HG02981 (cell line): Measurements from ENCODE around the gene RYR3.

Experiments
- ATAC-seq: cut with Tn5 transposase; IDR thresholded peaks from one replicate; pipeline ENCODE4 v1.9.1; 2021; ENCODE audit warnings: mild to moderate bottlenecking, moderate library complexity; ENCODE audit not compliant: unreplicated experiment

RYR3 gene

GRCh38 chr15:33310481-33311311, at the start of gene RYR3:
TSS of gene RYR3 (plus strand) at chr15:33310967. CDS start at chr15:33311046, 79 bp downstream.
- ATAC-seq, result no peak

GRCh38 chr15:33262306-33262705, 48.5 kb upstream of the RYR3 start:
- no peak for ATAC-seq

- ATAC-seq, result no peak
Observed at GRCh38 chr15:33277689-33278088, 33.1 kb upstream of the RYR3 start.

- no peak for ATAC-seq
Observed at GRCh38 chr15:33278816-33279612, 31.8 kb upstream of the RYR3 start.

- ATAC-seq, result no peak
Observed at GRCh38 chr15:33279613-33280205, 31.1 kb upstream of the RYR3 start.

- ATAC-seq, result no peak
Observed at GRCh38 chr15:33282226-33283020, 28.3 kb upstream of the RYR3 start.

GRCh38 chr15:33283576-33283975, 27.2 kb upstream of the RYR3 start:
- ATAC-seq, result no peak

- ATAC-seq, result no peak
Observed at GRCh38 chr15:33284336-33284735, 26.4 kb upstream of the RYR3 start.

GRCh38 chr15:33292717-33293307, 18.0 kb upstream of the RYR3 start:
- no peak for ATAC-seq

- no peak for ATAC-seq
Observed at GRCh38 chr15:33293713-33294334, 16.9 kb upstream of the RYR3 start.

GRCh38 chr15:33296050-33296449, 14.7 kb upstream of the RYR3 start:
- no peak for ATAC-seq

- no peak for ATAC-seq
Observed at GRCh38 chr15:33296856-33297255, 13.9 kb upstream of the RYR3 start.

- ATAC-seq, result no peak
Observed at GRCh38 chr15:33298631-33299030, 12.1 kb upstream of the RYR3 start.

GRCh38 chr15:33304924-33305323, 5.8 kb upstream of the RYR3 start:
- no peak for ATAC-seq

- no peak for ATAC-seq
Observed at GRCh38 chr15:33309602-33310276, 1.0 kb upstream of the RYR3 start.

- ATAC-seq, result no peak
Observed at GRCh38 chr15:33311312-33311971, 675 bp downstream of the RYR3 start.

GRCh38 chr15:33313491-33313890, 2.7 kb downstream of the RYR3 start:
- ATAC-seq, result no peak

- ATAC-seq, result no peak
Observed at GRCh38 chr15:33314069-33314468, 3.3 kb downstream of the RYR3 start.

GRCh38 chr15:33315044-33315443, 4.3 kb downstream of the RYR3 start:
- ATAC-seq, result no peak
